ENCODE data around the gene CRTC1. TPM values are rescaled to one million over a fixed set of nuclear protein-coding genes. Genes with fewer than 3 reads are reported as not detected.

The CRTC1 gene
- total RNA-seq, 1 experiment from 2014 or later, result 12.3 TPM

DNA sequence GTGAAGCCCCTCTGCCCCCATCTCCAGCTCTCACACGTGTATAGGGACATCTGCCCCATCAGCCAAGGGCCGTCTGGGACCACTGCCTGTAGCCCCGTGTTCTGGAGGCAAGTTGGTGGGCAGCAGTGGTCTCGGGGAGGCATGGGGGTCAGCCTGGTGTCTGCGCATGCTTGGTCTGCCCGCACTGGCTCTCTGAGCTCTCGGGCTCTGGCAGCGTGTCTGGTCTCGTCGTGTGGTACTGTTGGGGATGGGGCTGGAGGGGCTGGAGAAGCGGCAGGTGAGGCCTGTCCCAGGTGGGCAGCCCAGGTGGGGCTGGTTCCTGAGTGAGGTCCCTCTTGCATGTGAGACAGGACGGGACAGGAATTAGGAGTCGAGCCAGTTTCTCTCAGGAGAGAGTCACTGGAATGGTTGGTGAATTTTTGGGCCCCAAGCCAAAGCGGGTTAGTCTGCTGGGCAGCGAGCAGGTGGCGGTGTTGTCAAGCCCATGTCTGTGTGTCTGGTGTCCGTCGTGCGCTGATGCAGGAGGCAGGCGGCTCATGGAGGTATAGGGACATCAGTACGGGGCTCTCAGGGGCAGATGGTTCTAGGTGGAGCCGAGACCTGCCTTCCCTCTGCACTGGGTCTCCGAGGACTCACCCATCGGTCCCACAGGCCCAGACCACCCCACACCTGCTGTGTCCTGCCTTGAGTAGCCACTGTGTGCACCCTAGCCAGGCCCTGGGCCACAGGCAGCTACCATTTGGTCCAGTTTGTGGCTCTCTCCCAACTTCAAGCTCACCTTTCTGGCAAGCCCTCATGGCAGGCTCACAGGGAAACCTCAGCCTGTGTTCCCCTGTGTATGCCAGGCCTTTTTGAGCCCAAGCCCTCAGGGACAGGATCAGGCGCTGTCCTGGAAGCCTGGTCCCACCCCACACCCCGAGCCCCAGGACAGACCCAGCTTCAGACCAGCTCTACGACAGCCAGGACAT lies 89.4 kb downstream of the CRTC1 start:
- no peak overlapping the region for H3K4me3 Mint-ChIP-seq
- no peak overlapping the region for H3K27ac Mint-ChIP-seq
- H3K9me3 Mint-ChIP-seq, result no peaks in the 10 kb centered on the region
- no peak for TF ChIP-seq JUN (CRISPR knock-in tag; IDR thresholded peaks at IDR 0.05)
- peaks cover 88% of the 10 kb centered on the region for H3K27me3 Mint-ChIP-seq (ENCODE audit: low read depth)
- DNase-seq (ENCODE audit: low spot score) (no peak), ATAC-seq (no peak)
- H3K4me1 Mint-ChIP-seq, result no peaks in the 10 kb centered on the region
- no peaks in the 10 kb centered on the region for H3K36me3 Mint-ChIP-seq
- CTCF ChIA-PET, result interaction anchor here (0.9 to 3.9 kb wide), 5 partner anchors 10 to 122 kb away, joined by 3 to 42 read pairs (median 5); partner anchors contain the start of gene CERS1
- POLR2A ChIA-PET, result interaction anchor here (0.5 to 1.2 kb wide), 2 partner anchors 59 to 1153 kb away, joined by 3 to 4 read pairs; partner anchors contain the start of gene UPF1

DNA sequence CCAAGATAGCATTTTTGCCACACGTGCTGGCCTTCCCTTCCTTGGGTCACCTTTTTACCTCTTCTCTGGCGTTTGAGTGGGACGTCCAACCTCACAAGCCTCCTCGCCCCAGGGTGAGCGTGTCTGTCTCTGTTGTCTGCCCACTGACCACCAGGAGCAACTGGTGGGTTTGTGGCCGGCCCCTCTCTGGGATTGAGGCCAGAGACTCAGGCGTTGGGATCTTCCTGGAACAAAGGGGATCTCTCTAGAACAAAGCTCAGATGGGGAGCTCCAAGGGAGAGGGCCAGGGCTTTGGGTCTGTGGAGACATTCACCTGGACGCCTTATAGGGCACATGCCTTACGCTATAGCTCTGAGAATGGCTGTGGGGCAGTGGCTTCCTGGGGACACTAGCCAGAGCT lies 90.2 kb downstream of the CRTC1 start:
- no peak for ATAC-seq
- POLR2A ChIA-PET, result interaction anchor here (0.5 to 1.2 kb wide), 2 partner anchors 58 to 1154 kb away, joined by 3 to 4 read pairs; partner anchors contain the start of gene UPF1
- Mint-ChIP-seq H3K4me3 (no peak overlapping the region), H3K27me3 (ENCODE audit: low read depth) (peaks cover 92% of the 10 kb centered on the region), H3K4me1 (no peaks in the 10 kb centered on the region), H3K9me3 (no peaks in the 10 kb centered on the region), H3K27ac (no peak overlapping the region), H3K36me3 (no peaks in the 10 kb centered on the region)
- CTCF ChIA-PET, result interaction anchor here (0.9 to 3.9 kb wide), 6 partner anchors 9 to 121 kb away, joined by 3 to 42 read pairs (median 4); partner anchors contain the start of gene CERS1
- DNase-seq (ENCODE audit: low spot score), result no peak
- TF ChIP-seq, protein P1, sequence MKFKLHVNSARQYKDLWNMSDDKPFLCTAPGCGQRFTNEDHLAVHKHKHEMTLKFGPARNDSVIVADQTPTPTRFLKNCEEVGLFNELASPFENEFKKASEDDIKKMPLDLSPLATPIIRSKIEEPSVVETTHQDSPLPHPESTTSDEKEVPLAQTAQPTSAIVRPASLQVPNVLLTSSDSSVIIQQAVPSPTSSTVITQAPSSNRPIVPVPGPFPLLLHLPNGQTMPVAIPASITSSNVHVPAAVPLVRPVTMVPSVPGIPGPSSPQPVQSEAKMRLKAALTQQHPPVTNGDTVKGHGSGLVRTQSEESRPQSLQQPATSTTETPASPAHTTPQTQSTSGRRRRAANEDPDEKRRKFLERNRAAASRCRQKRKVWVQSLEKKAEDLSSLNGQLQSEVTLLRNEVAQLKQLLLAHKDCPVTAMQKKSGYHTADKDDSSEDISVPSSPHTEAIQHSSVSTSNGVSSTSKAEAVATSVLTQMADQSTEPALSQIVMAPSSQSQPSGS (CRISPR knock-in tag; IDR thresholded peaks at IDR 0.05; ENCODE audit: borderline replicate concordance, low read depth), result no peak
- TF ChIP-seq, protein P2, sequence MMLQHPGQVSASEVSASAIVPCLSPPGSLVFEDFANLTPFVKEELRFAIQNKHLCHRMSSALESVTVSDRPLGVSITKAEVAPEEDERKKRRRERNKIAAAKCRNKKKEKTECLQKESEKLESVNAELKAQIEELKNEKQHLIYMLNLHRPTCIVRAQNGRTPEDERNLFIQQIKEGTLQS (CRISPR knock-in tag; conservative IDR thresholded peaks at IDR 0.05), result no peak
- TF ChIP-seq, protein P3, sequence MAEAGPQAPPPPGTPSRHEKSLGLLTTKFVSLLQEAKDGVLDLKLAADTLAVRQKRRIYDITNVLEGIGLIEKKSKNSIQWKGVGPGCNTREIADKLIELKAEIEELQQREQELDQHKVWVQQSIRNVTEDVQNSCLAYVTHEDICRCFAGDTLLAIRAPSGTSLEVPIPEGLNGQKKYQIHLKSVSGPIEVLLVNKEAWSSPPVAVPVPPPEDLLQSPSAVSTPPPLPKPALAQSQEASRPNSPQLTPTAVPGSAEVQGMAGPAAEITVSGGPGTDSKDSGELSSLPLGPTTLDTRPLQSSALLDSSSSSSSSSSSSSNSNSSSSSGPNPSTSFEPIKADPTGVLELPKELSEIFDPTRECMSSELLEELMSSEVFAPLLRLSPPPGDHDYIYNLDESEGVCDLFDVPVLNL (CRISPR knock-in tag; IDR thresholded peaks at IDR 0.05; ENCODE audit: borderline replicate concordance, low read depth), result no peak
- TF ChIP-seq, protein P4, sequence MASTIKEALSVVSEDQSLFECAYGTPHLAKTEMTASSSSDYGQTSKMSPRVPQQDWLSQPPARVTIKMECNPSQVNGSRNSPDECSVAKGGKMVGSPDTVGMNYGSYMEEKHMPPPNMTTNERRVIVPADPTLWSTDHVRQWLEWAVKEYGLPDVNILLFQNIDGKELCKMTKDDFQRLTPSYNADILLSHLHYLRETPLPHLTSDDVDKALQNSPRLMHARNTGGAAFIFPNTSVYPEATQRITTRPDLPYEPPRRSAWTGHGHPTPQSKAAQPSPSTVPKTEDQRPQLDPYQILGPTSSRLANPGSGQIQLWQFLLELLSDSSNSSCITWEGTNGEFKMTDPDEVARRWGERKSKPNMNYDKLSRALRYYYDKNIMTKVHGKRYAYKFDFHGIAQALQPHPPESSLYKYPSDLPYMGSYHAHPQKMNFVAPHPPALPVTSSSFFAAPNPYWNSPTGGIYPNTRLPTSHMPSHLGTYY (CRISPR knock-in tag; IDR thresholded peaks at IDR 0.05), result no peak
- TF ChIP-seq NR3C1 (CRISPR knock-in tag; conservative IDR thresholded peaks at IDR 0.05; ENCODE audit: low read depth), result no peak
- TF ChIP-seq TCF7 (CRISPR knock-in tag; IDR thresholded peaks at IDR 0.05; ENCODE audit: low read depth), result no peak
- TF ChIP-seq, protein P5, sequence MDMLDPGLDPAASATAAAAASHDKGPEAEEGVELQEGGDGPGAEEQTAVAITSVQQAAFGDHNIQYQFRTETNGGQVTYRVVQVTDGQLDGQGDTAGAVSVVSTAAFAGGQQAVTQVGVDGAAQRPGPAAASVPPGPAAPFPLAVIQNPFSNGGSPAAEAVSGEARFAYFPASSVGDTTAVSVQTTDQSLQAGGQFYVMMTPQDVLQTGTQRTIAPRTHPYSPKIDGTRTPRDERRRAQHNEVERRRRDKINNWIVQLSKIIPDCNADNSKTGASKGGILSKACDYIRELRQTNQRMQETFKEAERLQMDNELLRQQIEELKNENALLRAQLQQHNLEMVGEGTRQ (CRISPR knock-in tag; IDR thresholded peaks at IDR 0.05), result no peak
- TF ChIP-seq ZNF317 (CRISPR knock-in tag; IDR thresholded peaks at IDR 0.05; ENCODE audit: borderline replicate concordance, low read depth), result no peak
- no peak for TF ChIP-seq MXD4 (CRISPR knock-in tag; IDR thresholded peaks at IDR 0.05; ENCODE audit: borderline replicate concordance)
- TF ChIP-seq, protein P6, sequence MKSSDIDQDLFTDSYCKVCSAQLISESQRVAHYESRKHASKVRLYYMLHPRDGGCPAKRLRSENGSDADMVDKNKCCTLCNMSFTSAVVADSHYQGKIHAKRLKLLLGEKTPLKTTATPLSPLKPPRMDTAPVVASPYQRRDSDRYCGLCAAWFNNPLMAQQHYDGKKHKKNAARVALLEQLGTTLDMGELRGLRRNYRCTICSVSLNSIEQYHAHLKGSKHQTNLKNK (CRISPR knock-in tag; IDR thresholded peaks at IDR 0.05), result no peak
- TF ChIP-seq, protein P7, sequence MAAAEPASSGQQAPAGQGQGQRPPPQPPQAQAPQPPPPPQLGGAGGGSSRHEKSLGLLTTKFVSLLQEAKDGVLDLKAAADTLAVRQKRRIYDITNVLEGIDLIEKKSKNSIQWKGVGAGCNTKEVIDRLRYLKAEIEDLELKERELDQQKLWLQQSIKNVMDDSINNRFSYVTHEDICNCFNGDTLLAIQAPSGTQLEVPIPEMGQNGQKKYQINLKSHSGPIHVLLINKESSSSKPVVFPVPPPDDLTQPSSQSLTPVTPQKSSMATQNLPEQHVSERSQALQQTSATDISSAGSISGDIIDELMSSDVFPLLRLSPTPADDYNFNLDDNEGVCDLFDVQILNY (CRISPR knock-in tag; IDR thresholded peaks at IDR 0.05), result no peak
- TF ChIP-seq, protein P8, sequence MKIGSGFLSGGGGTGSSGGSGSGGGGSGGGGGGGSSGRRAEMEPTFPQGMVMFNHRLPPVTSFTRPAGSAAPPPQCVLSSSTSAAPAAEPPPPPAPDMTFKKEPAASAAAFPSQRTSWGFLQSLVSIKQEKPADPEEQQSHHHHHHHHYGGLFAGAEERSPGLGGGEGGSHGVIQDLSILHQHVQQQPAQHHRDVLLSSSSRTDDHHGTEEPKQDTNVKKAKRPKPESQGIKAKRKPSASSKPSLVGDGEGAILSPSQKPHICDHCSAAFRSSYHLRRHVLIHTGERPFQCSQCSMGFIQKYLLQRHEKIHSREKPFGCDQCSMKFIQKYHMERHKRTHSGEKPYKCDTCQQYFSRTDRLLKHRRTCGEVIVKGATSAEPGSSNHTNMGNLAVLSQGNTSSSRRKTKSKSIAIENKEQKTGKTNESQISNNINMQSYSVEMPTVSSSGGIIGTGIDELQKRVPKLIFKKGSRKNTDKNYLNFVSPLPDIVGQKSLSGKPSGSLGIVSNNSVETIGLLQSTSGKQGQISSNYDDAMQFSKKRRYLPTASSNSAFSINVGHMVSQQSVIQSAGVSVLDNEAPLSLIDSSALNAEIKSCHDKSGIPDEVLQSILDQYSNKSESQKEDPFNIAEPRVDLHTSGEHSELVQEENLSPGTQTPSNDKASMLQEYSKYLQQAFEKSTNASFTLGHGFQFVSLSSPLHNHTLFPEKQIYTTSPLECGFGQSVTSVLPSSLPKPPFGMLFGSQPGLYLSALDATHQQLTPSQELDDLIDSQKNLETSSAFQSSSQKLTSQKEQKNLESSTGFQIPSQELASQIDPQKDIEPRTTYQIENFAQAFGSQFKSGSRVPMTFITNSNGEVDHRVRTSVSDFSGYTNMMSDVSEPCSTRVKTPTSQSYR (CRISPR knock-in tag; IDR thresholded peaks at IDR 0.05), result no peak
- no peak for TF ChIP-seq ZNF396 (CRISPR knock-in tag; IDR thresholded peaks at IDR 0.05; ENCODE audit: borderline replicate concordance)
- TF ChIP-seq, protein P9, sequence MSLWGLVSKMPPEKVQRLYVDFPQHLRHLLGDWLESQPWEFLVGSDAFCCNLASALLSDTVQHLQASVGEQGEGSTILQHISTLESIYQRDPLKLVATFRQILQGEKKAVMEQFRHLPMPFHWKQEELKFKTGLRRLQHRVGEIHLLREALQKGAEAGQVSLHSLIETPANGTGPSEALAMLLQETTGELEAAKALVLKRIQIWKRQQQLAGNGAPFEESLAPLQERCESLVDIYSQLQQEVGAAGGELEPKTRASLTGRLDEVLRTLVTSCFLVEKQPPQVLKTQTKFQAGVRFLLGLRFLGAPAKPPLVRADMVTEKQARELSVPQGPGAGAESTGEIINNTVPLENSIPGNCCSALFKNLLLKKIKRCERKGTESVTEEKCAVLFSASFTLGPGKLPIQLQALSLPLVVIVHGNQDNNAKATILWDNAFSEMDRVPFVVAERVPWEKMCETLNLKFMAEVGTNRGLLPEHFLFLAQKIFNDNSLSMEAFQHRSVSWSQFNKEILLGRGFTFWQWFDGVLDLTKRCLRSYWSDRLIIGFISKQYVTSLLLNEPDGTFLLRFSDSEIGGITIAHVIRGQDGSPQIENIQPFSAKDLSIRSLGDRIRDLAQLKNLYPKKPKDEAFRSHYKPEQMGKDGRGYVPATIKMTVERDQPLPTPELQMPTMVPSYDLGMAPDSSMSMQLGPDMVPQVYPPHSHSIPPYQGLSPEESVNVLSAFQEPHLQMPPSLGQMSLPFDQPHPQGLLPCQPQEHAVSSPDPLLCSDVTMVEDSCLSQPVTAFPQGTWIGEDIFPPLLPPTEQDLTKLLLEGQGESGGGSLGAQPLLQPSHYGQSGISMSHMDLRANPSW (CRISPR knock-in tag; conservative IDR thresholded peaks at IDR 0.05; ENCODE audit: low read depth), result no peak
- TF ChIP-seq, protein P10, sequence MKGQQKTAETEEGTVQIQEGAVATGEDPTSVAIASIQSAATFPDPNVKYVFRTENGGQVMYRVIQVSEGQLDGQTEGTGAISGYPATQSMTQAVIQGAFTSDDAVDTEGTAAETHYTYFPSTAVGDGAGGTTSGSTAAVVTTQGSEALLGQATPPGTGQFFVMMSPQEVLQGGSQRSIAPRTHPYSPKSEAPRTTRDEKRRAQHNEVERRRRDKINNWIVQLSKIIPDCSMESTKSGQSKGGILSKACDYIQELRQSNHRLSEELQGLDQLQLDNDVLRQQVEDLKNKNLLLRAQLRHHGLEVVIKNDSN (CRISPR knock-in tag; IDR thresholded peaks at IDR 0.05), result no peak
- no peak for TF ChIP-seq HMGA2 (CRISPR knock-in tag; IDR thresholded peaks at IDR 0.05)
- no peak for TF ChIP-seq GRHL2 (CRISPR knock-in tag; IDR thresholded peaks at IDR 0.05; ENCODE audit: insufficient replicate concordance, severe bottlenecking)
